ENCODE measurements around the gene IRF2BPL.

- TF ChIP-seq, protein P1, sequence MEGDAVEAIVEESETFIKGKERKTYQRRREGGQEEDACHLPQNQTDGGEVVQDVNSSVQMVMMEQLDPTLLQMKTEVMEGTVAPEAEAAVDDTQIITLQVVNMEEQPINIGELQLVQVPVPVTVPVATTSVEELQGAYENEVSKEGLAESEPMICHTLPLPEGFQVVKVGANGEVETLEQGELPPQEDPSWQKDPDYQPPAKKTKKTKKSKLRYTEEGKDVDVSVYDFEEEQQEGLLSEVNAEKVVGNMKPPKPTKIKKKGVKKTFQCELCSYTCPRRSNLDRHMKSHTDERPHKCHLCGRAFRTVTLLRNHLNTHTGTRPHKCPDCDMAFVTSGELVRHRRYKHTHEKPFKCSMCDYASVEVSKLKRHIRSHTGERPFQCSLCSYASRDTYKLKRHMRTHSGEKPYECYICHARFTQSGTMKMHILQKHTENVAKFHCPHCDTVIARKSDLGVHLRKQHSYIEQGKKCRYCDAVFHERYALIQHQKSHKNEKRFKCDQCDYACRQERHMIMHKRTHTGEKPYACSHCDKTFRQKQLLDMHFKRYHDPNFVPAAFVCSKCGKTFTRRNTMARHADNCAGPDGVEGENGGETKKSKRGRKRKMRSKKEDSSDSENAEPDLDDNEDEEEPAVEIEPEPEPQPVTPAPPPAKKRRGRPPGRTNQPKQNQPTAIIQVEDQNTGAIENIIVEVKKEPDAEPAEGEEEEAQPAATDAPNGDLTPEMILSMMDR (IDR thresholded peaks at IDR 0.05; ENCODE audit: low read depth, low read length, missing input control): no peak
- TF ChIP-seq SP1 (IDR thresholded peaks at IDR 0.05): no peak
- no peak for TF ChIP-seq GABPA (IDR thresholded peaks at IDR 0.05 in 1 of 2, conservative IDR thresholded peaks at IDR 0.05 in 1 of 2)
- TF ChIP-seq FOXA1 (IDR thresholded peaks at IDR 0.05): no peak
- TF ChIP-seq, protein P2, sequence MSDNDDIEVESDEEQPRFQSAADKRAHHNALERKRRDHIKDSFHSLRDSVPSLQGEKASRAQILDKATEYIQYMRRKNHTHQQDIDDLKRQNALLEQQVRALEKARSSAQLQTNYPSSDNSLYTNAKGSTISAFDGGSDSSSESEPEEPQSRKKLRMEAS (IDR thresholded peaks at IDR 0.05): no peak
- no peak for TF ChIP-seq RXRA (IDR thresholded peaks at IDR 0.05)
- TF ChIP-seq, protein P3, sequence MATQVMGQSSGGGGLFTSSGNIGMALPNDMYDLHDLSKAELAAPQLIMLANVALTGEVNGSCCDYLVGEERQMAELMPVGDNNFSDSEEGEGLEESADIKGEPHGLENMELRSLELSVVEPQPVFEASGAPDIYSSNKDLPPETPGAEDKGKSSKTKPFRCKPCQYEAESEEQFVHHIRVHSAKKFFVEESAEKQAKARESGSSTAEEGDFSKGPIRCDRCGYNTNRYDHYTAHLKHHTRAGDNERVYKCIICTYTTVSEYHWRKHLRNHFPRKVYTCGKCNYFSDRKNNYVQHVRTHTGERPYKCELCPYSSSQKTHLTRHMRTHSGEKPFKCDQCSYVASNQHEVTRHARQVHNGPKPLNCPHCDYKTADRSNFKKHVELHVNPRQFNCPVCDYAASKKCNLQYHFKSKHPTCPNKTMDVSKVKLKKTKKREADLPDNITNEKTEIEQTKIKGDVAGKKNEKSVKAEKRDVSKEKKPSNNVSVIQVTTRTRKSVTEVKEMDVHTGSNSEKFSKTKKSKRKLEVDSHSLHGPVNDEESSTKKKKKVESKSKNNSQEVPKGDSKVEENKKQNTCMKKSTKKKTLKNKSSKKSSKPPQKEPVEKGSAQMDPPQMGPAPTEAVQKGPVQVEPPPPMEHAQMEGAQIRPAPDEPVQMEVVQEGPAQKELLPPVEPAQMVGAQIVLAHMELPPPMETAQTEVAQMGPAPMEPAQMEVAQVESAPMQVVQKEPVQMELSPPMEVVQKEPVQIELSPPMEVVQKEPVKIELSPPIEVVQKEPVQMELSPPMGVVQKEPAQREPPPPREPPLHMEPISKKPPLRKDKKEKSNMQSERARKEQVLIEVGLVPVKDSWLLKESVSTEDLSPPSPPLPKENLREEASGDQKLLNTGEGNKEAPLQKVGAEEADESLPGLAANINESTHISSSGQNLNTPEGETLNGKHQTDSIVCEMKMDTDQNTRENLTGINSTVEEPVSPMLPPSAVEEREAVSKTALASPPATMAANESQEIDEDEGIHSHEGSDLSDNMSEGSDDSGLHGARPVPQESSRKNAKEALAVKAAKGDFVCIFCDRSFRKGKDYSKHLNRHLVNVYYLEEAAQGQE (IDR thresholded peaks at IDR 0.05): no peak
- no peak for TF ChIP-seq YY1 (IDR thresholded peaks at IDR 0.05)
Observed at GRCh38 chr14:77058117-77058516, 29.6 kb upstream of the IRF2BPL start.
